Kidney (tissue), 14 donors: ENCODE measurements around the gene GRIK1. TPM values are rescaled to one million over a fixed set of nuclear protein-coding genes. Genes with fewer than 3 reads are reported as not detected.

Experiments
- DNase-seq, 5 donors: peaks; one replicate each; pipeline ENCODE4 v3.0.0-alpha.2; 2013 to 2020
- FAIRE-seq: peaks from 2 replicates; lab custom pipeline; 2012; peaks lifted over from hg19 to GRCh38; lab: Jason Lieb, UNC
- H3K27ac ChIP-seq, 2 donors: one replicate each; pipeline ENCODE4 v1.7.0; 2013; ENCODE audit warnings: low read depth in 2 of 2, low read length in 2 of 2, inconsistent platforms in 1 of 2
- H3K27me3 ChIP-seq: one replicate; pipeline ENCODE4 v1.7.1; 2013; ENCODE audit warnings: low read length, inconsistent platforms; ENCODE audit not compliant: control insufficient read depth, insufficient read depth
- H3K36me3 ChIP-seq, 3 donors: one replicate each; pipeline versions ENCODE4 v1.7.0 to v1.7.1; 2013; ENCODE audit warnings: low read length in 3 of 3, control low read depth in 1 of 3, inconsistent platforms in 1 of 3; ENCODE audit not compliant: insufficient read depth in 3 of 3, control insufficient read depth in 2 of 3
- H3K4me1 ChIP-seq, 3 donors: one replicate each; pipeline versions ENCODE4 v1.7.0 to v1.7.1; 2013; ENCODE audit warnings: low read length in 3 of 3, inconsistent platforms in 1 of 3, low read depth in 1 of 3; ENCODE audit not compliant: control insufficient read depth in 2 of 3, insufficient read depth in 2 of 3
- H3K4me3 ChIP-seq, 3 donors: one replicate each; pipeline versions ENCODE4 v1.7.0 to v1.8.1; 2013; ENCODE audit warnings: low read length in 3 of 3, control low read depth in 1 of 3, inconsistent platforms in 1 of 3
- H3K9ac ChIP-seq, 3 donors: one replicate each; pipeline versions ENCODE4 v1.7.0 to v1.7.1; 2013; ENCODE audit warnings: low read length in 3 of 3, control low read depth in 1 of 3, inconsistent platforms in 1 of 3
- H3K9me3 ChIP-seq, 3 donors: one replicate each; pipeline versions ENCODE4 v1.7.0 to v1.7.1; 2013; ENCODE audit warnings: low read length in 3 of 3, control low read depth in 1 of 3, inconsistent platforms in 1 of 3; ENCODE audit not compliant: control insufficient read depth in 2 of 3, insufficient read depth in 1 of 3
- intact Hi-C: fragments of 100-400 bp; cut with DNase I; formaldehyde crosslinking; loops from one replicate; pipeline ENCODE4 v1.11.1; 2022
- polyA plus RNA-seq: library from polyadenylated mRNA; stranded (reverse); fragments of 350-450 nt; fragmentation: Illumina TruSeq; extraction: RNeasy Lipid Tissue Mini Kit (QIAGEN cat#74804); gene quantifications from one replicate; pipeline ENCODE4 v1.2.3, GENCODE V29; 2014; ENCODE audit warnings: low read depth, low replicate concordance; ENCODE audit not compliant: insufficient read depth
- total RNA-seq: library from RNA; stranded (reverse); fragmentation: NEBNext Ultra II Directional; extraction: Animal tissue kit (Norgen Biotek cat#: 25700); gene quantifications from one replicate; pipeline ENCODE4 v1.2.1, GENCODE V29; 2021
- TF ChIP-seq, protein P1 (sequence below): IDR thresholded peaks from 3 replicates; pipeline ENCODE4 v1.5.1; 2012; ENCODE audit warnings: mild to moderate bottlenecking, moderate library complexity, borderline replicate concordance; ENCODE audit not compliant: insufficient read depth; ENCODE audit errors: extremely low read depth
- donor health status: control.
- donor health status: control.
- donor health status: control.
- donor health status: control.
- donor health status: control.
- donor health status: DM: yes; HTN: yes; CAD: no.
- donor health status: Normal renal cell carcinoma (clear cell type).

The GRIK1 gene
- total and polyA plus RNA-seq, 2 donors from 2014 or later, result not detected

GRCh38 chr21:29645666-29646553, 293.9 kb downstream of the GRIK1 start:
- Histone ChIP-seq H3K9me3 (no peaks in the 10 kb centered on the region), H3K27me3 (no peaks in the 10 kb centered on the region), H3K4me3 (no peak overlapping the region), H3K27ac (no peak overlapping the region), H3K36me3 (no peaks in the 10 kb centered on the region), H3K9ac (no peak overlapping the region), H3K4me1 (peaks cover 0 to 2% (median 0%) of the 10 kb centered on the region in 3 donors)
- TF ChIP-seq, protein P1, sequence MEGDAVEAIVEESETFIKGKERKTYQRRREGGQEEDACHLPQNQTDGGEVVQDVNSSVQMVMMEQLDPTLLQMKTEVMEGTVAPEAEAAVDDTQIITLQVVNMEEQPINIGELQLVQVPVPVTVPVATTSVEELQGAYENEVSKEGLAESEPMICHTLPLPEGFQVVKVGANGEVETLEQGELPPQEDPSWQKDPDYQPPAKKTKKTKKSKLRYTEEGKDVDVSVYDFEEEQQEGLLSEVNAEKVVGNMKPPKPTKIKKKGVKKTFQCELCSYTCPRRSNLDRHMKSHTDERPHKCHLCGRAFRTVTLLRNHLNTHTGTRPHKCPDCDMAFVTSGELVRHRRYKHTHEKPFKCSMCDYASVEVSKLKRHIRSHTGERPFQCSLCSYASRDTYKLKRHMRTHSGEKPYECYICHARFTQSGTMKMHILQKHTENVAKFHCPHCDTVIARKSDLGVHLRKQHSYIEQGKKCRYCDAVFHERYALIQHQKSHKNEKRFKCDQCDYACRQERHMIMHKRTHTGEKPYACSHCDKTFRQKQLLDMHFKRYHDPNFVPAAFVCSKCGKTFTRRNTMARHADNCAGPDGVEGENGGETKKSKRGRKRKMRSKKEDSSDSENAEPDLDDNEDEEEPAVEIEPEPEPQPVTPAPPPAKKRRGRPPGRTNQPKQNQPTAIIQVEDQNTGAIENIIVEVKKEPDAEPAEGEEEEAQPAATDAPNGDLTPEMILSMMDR, result no peak
- FAIRE-seq (no peak), DNase-seq (peak in 2 of 5 donors; percentile 23 to 53)
- intact Hi-C loops, result no loop called here

DNA sequence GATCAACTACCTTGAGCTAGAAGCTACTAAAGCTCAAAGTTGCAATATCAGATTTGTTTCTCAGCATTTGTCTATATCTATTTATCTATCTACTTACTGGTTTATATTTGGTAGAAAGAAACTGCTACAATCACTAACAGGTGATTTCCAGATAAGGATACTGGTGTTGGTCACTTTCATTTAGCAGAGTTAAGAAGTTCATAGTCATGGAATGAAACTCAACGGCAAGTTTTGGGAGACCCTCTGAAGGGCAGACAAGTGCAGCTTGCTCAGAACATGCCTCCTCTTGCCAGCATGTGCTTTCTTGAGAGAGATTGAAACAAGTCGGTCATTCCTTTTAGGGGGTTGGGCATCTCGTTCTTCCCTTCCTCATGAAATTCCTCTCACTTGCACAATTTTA, 296.5 kb downstream of the GRIK1 start:
- TF ChIP-seq, protein P1, result no peak
- intact Hi-C loops, result no loop called here
- FAIRE-seq (no peak), DNase-seq (no peak)
- Histone ChIP-seq H3K27me3 (no peaks in the 10 kb centered on the region), H3K4me1 (peaks cover 0 to 2% (median 0%) of the 10 kb centered on the region in 3 donors), H3K9ac (no peak overlapping the region), H3K4me3 (no peak overlapping the region), H3K36me3 (no peaks in the 10 kb centered on the region), H3K9me3 (no peaks in the 10 kb centered on the region), H3K27ac (no peak overlapping the region)

GRCh38 chr21:29642551-29643245, 297.1 kb downstream of the GRIK1 start:
- H3K9me3 ChIP-seq, result no peaks in the 10 kb centered on the region
- FAIRE-seq (no peak), DNase-seq (no peak)
- no peaks in the 10 kb centered on the region for H3K27me3 ChIP-seq
- no peak overlapping the region for H3K9ac ChIP-seq
- TF ChIP-seq, protein P1, result no peak
- intact Hi-C loops, result no loop called here
- no peak overlapping the region for H3K27ac ChIP-seq
- H3K4me1 ChIP-seq, result peaks cover 0 to 2% (median 0%) of the 10 kb centered on the region in 3 donors
- no peaks in the 10 kb centered on the region for H3K36me3 ChIP-seq
- H3K4me3 ChIP-seq, result no peak overlapping the region
